Hepatocyte (in vitro differentiated cells): ENCODE results near the gene ATP2B1. TPM values are rescaled to one million over a fixed set of nuclear protein-coding genes. Genes with fewer than 3 reads are reported as not detected.

Experiments
- DNase-seq: peaks from one replicate; pipeline ENCODE4 v3.0.0-alpha.2; 2016; ENCODE audit warnings: low spot score
- H2AFZ ChIP-seq: fragments of 200-600 bp; sonication (generic); 2 replicates; pipeline ENCODE4 v1.6.0; 2016; ENCODE audit warnings: antibody characterized with exemption, mild to moderate bottlenecking
- H3K27ac ChIP-seq: fragments of 200-600 bp; sonication (generic); 2 replicates; pipeline ENCODE4 v1.5.1; 2016; ENCODE audit warnings: mild to moderate bottlenecking
- H3K27me3 ChIP-seq: fragments of 200-600 bp; sonication (generic); 2 replicates; pipeline ENCODE4 v1.6.1; 2016
- H3K36me3 ChIP-seq: fragments of 200-600 bp; sonication (generic); replicated peaks from 2 replicates; pipeline ENCODE4 v1.5.1; 2016; ENCODE audit warnings: low read depth; ENCODE audit not compliant: insufficient read depth
- H3K4me1 ChIP-seq: fragments of 200-600 bp; sonication (generic); 2 replicates; pipeline ENCODE4 v1.5.1; 2016; ENCODE audit warnings: mild to moderate bottlenecking, moderate library complexity; ENCODE audit not compliant: insufficient read depth
- H3K4me2 ChIP-seq: fragments of 200-600 bp; sonication (generic); 2 replicates; pipeline ENCODE4 v1.6.0; 2016
- H3K4me3 ChIP-seq: fragments of 200-600 bp; sonication (generic); 2 replicates; pipeline ENCODE4 v1.5.1; 2016; ENCODE audit warnings: mild to moderate bottlenecking
- H3K79me2 ChIP-seq: fragments of 200-600 bp; sonication (generic); 2 replicates; pipeline ENCODE4 v1.6.0; 2017; ENCODE audit warnings: mild to moderate bottlenecking
- H3K9me2 ChIP-seq: fragments of 200-600 bp; sonication (generic); replicated peaks from 2 replicates; pipeline ENCODE4 v1.6.0; 2017; ENCODE audit warnings: mild to moderate bottlenecking; ENCODE audit not compliant: insufficient read depth
- H3K9me3 ChIP-seq: fragments of 200-600 bp; sonication (generic); 2 replicates; pipeline ENCODE4 v1.5.1; 2016; ENCODE audit warnings: low read depth, mild to moderate bottlenecking
- H4K20me1 ChIP-seq: fragments of 200-600 bp; sonication (generic); 2 replicates; pipeline ENCODE4 v1.6.0; 2016; ENCODE audit warnings: mild to moderate bottlenecking; ENCODE audit not compliant: insufficient read depth, poor library complexity, severe bottlenecking
- EZH2 ChIP-seq: fragments of 200-600 bp; sonication (generic); IDR thresholded peaks from 2 replicates; pipeline ENCODE4 v1.6.1; 2016; ENCODE audit warnings: antibody characterized with exemption, mild to moderate bottlenecking, borderline replicate concordance
- EZH2phosphoT487 ChIP-seq: fragments of 200-600 bp; sonication (generic); IDR thresholded peaks from one replicate; pipeline ENCODE4 v1.6.1; 2018; ENCODE audit warnings: antibody characterized with exemption, mild to moderate bottlenecking, low read depth, moderate library complexity; ENCODE audit not compliant: unreplicated experiment, severe bottlenecking
- WGBS: methylation state at CpG from one replicate; pipeline ENCODE4 v1.1.6; 2016; ENCODE audit warnings: low lambda C conversion rate; ENCODE audit errors: missing lambda C conversion rate; 5-methylcytosine and 5-hydroxymethylcytosine counted together
- polyA plus RNA-seq: library from polyadenylated mRNA; unstranded; fragments of >200 nt; fragmentation: Nextera tagmentation; extraction: Ambion mirVana; gene quantifications from 2 replicates; pipeline ENCODE4 v1.2.1, GENCODE V29; 2016
- total RNA-seq: library from RNA; depleted of rRNA; stranded (reverse); fragments of >200 nt; gene quantifications from 2 replicates; pipeline ENCODE4 v1.2.3, GENCODE V29; 2014
- TF ChIP-seq, protein P1 (sequence below): fragments of 200-600 bp; sonication (generic); IDR thresholded peaks from 2 replicates; pipeline ENCODE4 v1.5.1; 2016; ENCODE audit warnings: antibody characterized with exemption, mild to moderate bottlenecking; ENCODE audit not compliant: poor library complexity

ATP2B1 gene
- total and polyA plus RNA-seq, 2 experiments from 2014 or later, result 52.2 to 67.2 TPM

DNA sequence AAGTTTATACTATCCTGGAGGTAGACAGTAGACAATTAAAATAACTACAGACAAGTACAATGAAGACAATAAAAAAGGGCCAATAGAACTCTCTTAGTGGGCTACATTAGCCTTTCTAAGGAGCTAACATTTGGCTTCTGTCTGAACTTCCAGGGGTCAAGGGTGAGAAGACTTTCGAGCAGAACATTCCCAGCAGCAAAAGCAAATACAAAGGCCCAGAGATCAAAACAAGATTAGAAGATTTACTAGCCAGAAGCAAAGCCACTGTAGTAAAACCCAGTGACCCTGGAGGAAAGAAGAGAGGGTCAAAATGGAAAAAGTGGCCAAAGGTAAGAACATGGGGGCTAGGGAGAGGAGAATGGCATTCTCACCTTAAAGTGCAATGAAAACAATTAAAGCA, 63.2 kb downstream of the ATP2B1 start:
- Histone ChIP-seq H3K4me1 (peaks cover 26% of the 10 kb centered on the region), H3K79me2 (peaks cover 76% of the 10 kb centered on the region), H3K27me3 (no peaks in the 10 kb centered on the region), H3K4me3 (no peak overlapping the region), H3K27ac (no peak overlapping the region), H3K36me3 (peaks cover 3% of the 10 kb centered on the region), H4K20me1 (no peaks in the 10 kb centered on the region), H3K4me2 (peak overlapping the region; percentile 0), H3K9me2 (no peaks in the 10 kb centered on the region), H2AFZ (no peak overlapping the region), H3K9me3 (no peaks in the 10 kb centered on the region)
- WGBS, result 43% methylated on average over 1 of the region's 1 CpG
- no peak for DNase-seq
- TF ChIP-seq EZH2, result no peak
- TF ChIP-seq, protein P1, sequence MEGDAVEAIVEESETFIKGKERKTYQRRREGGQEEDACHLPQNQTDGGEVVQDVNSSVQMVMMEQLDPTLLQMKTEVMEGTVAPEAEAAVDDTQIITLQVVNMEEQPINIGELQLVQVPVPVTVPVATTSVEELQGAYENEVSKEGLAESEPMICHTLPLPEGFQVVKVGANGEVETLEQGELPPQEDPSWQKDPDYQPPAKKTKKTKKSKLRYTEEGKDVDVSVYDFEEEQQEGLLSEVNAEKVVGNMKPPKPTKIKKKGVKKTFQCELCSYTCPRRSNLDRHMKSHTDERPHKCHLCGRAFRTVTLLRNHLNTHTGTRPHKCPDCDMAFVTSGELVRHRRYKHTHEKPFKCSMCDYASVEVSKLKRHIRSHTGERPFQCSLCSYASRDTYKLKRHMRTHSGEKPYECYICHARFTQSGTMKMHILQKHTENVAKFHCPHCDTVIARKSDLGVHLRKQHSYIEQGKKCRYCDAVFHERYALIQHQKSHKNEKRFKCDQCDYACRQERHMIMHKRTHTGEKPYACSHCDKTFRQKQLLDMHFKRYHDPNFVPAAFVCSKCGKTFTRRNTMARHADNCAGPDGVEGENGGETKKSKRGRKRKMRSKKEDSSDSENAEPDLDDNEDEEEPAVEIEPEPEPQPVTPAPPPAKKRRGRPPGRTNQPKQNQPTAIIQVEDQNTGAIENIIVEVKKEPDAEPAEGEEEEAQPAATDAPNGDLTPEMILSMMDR, result no peak
- no peak for TF ChIP-seq EZH2phosphoT487

DNA sequence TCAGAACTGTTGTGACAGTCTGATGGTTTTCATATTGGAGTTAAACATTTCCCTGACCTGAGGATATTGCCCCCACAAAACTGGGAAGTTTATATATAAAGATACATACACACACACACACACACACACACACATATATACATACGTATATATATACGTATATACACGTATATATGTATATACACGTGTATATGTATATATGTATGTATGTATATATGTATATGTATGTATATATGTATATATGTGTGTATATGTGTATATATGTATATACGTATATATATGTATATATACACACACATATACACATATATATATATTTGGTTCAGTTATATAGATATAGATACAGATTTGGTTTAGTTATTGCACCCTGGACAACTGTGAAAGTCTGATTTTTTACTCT, 65.7 kb downstream of the ATP2B1 start:
- Histone ChIP-seq H3K4me3 (no peak overlapping the region), H3K9me3 (no peaks in the 10 kb centered on the region), H4K20me1 (no peaks in the 10 kb centered on the region), H3K9me2 (no peaks in the 10 kb centered on the region), H3K27ac (no peak overlapping the region), H2AFZ (no peak overlapping the region), H3K36me3 (no peaks in the 10 kb centered on the region), H3K79me2 (peaks cover 68% of the 10 kb centered on the region), H3K4me2 (no peak overlapping the region), H3K27me3 (no peaks in the 10 kb centered on the region), H3K4me1 (peaks cover 16% of the 10 kb centered on the region)
- TF ChIP-seq EZH2 (no peak), EZH2phosphoT487 (no peak)
- TF ChIP-seq, protein P1, result no peak
- 80% methylated on average over 1 of the region's 5 CpGs for WGBS
- no peak for DNase-seq

DNA sequence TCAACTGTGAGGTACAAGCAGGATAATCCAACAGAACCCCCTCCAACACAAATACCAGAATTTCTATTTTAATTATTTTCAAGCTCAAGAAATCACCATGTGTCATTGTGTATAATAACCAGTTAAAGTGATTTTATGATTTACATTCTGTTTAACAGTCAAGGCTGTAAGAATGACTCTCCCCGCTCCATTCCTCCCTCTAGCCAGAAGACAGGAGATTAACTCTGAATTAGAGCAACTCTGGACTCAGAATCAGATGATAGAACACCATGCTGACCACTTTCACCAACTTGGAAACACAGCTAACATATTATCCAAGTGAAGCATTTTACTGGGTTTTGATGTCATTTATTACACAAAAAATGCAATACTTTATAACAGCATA, 71.9 kb downstream of the ATP2B1 start:
- H3K4me2 ChIP-seq, result no peak overlapping the region

More for the DNA sequence above, 71.9 kb downstream of the ATP2B1 start:
- no peak overlapping the region for H3K4me3 ChIP-seq
- no peaks in the 10 kb centered on the region for H3K9me2 ChIP-seq
- peaks cover 14% of the 10 kb centered on the region for H3K4me1 ChIP-seq
- H2AFZ ChIP-seq, result no peak overlapping the region
- H3K27me3 ChIP-seq, result no peaks in the 10 kb centered on the region
- H3K27ac ChIP-seq, result no peak overlapping the region
- no peaks in the 10 kb centered on the region for H3K36me3 ChIP-seq
- 76% methylated on average over 1 of the region's 1 CpG for WGBS
- no peaks in the 10 kb centered on the region for H3K9me3 ChIP-seq
- no peak for DNase-seq
- no peak for TF ChIP-seq EZH2
- no peak for TF ChIP-seq EZH2phosphoT487
- TF ChIP-seq, protein P1, result no peak
- H3K79me2 ChIP-seq, result peaks cover 13% of the 10 kb centered on the region
- no peaks in the 10 kb centered on the region for H4K20me1 ChIP-seq
